PFSK-1 (cell line): Measurements from ENCODE around the gene TTYH3.

Source experiments
- FOXP2 ChIP-seq: optimal IDR thresholded peaks from 2 replicates; pipeline ENCODE3; 2011; ENCODE audit warnings: borderline replicate concordance, control low read depth, inconsistent platforms; ENCODE audit not compliant: insufficient read depth; ENCODE audit errors: extremely low read length, extremely low read depth
- POLR2AphosphoS5 ChIP-seq: IDR thresholded peaks from 2 replicates; pipeline ENCODE4 v1.6.1; 2012; ENCODE audit warnings: low read depth, mild to moderate bottlenecking, control low read depth, low read length, moderate library complexity
- SIN3A ChIP-seq: IDR thresholded peaks from 2 replicates; pipeline ENCODE4 v1.6.1; 2012; ENCODE audit warnings: mild to moderate bottlenecking, low read length, moderate library complexity, borderline replicate concordance; ENCODE audit not compliant: insufficient read depth
- TAF1 ChIP-seq: IDR thresholded peaks from 2 replicates; pipeline ENCODE4 v1.6.1; 2012; ENCODE audit warnings: low read length, control low read depth, borderline replicate concordance; ENCODE audit not compliant: insufficient read depth
- TF ChIP-seq, protein P1 (sequence below), 2 experiments: IDR thresholded peaks; 2 replicates each; pipeline versions ENCODE4 v1.6.1 to v1.8.0; 2011 to 2012; ENCODE audit warnings: low read depth in 2 of 2, low read length in 2 of 2, control low read depth in 1 of 2, inconsistent platforms in 1 of 2, mild to moderate bottlenecking in 1 of 2, moderate library complexity in 1 of 2; ENCODE audit not compliant: insufficient read depth in 1 of 2

TTYH3 gene

DNA sequence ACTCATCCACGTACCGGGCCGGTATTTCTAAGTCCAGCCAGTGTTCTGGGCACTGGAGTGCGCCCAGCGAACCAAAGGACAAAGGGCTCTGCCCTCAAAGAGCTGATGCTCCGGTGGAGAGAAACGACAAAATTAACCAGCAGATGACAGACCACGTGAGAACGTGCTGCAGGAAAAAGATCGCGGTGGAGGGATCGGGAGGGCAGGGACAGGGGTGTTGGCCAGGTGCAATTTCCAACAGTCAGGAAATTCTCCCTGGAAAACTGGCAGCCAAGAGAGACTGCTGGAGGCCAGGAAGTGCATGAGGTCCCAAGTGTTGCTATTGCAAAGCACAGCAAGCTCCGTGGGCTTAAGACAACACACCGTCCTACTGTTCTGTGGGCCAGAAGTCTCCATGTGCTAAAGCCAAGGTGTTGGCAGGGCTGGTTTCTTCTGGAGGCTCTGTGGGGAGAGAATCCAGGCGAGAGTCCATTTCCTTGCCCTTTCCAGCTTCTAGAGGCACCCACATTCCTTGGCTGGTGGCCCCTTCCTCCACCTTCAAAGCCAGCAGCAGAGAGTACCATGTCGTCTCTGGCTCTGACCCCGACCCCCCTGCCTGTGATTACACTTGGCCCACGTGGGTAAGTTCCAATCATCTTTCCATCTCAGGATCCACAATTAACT lies 34.9 kb downstream of the TTYH3 start:
- no peak for TF ChIP-seq FOXP2
- no peak for TF ChIP-seq POLR2AphosphoS5
- TF ChIP-seq TAF1, result no peak
- TF ChIP-seq SIN3A, result no peak
- TF ChIP-seq, protein P1, sequence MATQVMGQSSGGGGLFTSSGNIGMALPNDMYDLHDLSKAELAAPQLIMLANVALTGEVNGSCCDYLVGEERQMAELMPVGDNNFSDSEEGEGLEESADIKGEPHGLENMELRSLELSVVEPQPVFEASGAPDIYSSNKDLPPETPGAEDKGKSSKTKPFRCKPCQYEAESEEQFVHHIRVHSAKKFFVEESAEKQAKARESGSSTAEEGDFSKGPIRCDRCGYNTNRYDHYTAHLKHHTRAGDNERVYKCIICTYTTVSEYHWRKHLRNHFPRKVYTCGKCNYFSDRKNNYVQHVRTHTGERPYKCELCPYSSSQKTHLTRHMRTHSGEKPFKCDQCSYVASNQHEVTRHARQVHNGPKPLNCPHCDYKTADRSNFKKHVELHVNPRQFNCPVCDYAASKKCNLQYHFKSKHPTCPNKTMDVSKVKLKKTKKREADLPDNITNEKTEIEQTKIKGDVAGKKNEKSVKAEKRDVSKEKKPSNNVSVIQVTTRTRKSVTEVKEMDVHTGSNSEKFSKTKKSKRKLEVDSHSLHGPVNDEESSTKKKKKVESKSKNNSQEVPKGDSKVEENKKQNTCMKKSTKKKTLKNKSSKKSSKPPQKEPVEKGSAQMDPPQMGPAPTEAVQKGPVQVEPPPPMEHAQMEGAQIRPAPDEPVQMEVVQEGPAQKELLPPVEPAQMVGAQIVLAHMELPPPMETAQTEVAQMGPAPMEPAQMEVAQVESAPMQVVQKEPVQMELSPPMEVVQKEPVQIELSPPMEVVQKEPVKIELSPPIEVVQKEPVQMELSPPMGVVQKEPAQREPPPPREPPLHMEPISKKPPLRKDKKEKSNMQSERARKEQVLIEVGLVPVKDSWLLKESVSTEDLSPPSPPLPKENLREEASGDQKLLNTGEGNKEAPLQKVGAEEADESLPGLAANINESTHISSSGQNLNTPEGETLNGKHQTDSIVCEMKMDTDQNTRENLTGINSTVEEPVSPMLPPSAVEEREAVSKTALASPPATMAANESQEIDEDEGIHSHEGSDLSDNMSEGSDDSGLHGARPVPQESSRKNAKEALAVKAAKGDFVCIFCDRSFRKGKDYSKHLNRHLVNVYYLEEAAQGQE (IDR thresholded peaks at IDR 0.05; ENCODE audit: insufficient read depth in 1 of 2, low read depth in 2 of 2, low read length in 2 of 2), result no peak

DNA sequence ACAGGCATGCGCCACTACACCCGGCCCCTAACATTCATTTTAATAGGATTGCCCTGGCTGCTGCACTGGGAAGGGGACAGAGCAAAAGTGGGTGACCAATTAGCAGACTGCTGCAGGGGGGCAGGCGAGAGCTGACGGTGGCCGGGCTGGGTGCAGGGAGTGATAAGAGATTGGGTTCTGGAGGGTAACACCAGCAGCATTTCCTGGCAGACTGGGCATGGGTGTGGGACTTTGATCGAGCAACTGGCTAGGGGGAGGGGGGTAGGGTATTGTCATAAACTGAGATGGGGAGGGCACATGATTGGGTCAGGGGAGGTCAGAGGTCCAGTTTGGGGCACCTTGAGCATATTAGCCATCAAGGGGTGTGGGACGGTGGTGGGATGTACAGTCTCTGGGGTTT lies 36.1 kb downstream of the TTYH3 start:
- TF ChIP-seq SIN3A, result no peak
- no peak for TF ChIP-seq POLR2AphosphoS5
- TF ChIP-seq, protein P1 (IDR thresholded peaks at IDR 0.05; ENCODE audit: insufficient read depth in 1 of 2, low read depth in 2 of 2, low read length in 2 of 2), result no peak
- no peak for TF ChIP-seq TAF1
- TF ChIP-seq FOXP2, result no peak

DNA sequence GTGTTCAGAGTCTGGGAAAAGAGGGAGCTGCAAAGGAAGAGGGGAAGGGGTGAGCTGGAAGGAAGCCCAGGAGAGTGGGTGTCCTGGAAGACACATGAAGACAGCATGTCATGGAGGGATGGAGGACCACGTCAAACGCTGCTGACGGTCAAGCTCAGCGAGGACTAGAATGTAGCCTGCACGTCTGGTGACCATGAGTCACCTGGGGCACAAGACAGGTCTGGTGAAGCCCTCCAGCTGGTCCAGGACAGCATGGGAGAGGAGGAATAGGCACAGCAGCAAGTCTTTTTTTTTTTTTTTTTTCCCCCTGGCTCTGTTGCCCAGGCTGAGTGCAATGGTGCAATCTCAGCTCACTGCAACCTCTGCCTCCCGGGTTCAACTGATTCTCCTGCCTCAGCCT lies 36.6 kb downstream of the TTYH3 start:
- no peak for TF ChIP-seq FOXP2
- no peak for TF ChIP-seq SIN3A
- TF ChIP-seq, protein P1 (IDR thresholded peaks at IDR 0.05; ENCODE audit: insufficient read depth in 1 of 2, low read depth in 2 of 2, low read length in 2 of 2), result no peak
- no peak for TF ChIP-seq TAF1
- no peak for TF ChIP-seq POLR2AphosphoS5

DNA sequence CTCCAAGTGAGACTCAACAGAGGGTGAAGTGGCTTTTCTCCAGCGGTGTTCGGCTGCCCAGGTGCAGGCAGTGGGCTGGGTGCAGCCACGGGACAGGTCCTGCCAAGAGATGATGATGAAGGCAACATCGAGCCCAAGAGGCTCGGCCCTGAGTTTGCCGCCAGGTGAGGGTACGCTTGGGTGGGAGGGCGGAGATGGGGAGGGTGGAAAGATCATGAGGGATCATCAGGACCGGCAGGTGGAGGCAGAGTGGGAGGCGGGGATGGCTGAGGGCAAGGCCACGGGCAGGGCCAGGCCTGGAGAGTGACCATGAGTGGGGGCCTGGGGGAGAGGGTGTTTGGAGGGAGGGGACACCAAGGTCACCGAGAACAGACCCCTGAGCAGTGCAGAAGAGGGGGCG lies 38.4 kb downstream of the TTYH3 start:
- TF ChIP-seq, protein P1 (IDR thresholded peaks at IDR 0.05; ENCODE audit: insufficient read depth in 1 of 2, low read depth in 2 of 2, low read length in 2 of 2), result no peak
- no peak for TF ChIP-seq TAF1
- TF ChIP-seq POLR2AphosphoS5, result no peak
- TF ChIP-seq SIN3A, result no peak
- TF ChIP-seq FOXP2, result no peak

DNA sequence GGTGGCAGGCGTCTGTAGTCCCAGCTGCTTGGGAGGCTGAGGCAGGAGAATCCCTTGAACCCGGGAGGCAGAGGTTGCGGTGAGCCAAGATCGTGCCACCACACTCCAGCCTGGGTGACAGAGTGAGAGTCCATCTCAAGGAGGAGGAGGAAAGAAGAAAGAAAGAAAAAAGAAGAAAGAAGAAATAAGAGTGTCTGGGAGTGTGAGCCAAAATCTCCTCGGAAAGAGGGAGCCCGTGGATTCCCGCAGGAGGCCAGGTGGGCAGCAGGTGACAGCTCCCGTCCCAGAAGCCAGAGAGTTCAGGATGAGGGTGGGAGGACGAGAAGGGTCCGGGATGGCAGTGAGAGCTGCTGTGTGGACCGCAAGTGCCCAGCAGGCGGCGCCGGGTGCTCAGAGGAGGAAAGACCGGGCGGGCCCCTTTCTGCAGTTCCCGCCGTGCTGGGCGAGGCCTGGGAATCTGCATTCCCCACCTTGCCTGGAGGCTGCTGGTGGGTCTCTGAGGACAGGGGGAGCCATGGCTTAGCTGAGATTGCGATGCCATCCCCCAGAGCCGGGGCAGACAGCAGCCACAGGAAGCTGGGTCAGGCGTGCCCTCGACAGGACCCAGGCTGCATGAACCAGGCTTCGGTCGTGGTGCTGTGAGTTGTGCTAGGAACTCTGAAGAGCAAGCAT lies 39.1 kb downstream of the TTYH3 start:
- TF ChIP-seq FOXP2 (peak; percentile 39), POLR2AphosphoS5 (no peak)
